ENCODE measurements around the gene UBE2M.

The UBE2M gene

DNA sequence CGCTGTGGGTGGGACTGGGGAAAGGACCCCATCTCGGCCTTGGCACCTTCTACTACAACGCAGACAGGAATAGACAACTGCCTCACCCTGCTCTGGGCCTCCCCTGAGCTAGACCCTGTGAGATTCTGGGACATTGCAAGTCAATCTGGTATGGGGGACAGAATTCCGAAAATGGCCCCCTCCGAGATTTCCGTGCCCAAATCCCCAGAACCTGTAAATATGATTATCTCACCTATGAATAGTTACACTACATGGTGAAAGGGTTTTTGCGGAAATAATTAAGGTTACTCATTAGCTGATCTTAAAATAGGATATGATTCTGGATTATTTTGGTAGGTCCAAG is 38.2 kb downstream of the UBE2M start:
- peak overlapping the region; percentile 82 to 98 for H3K18ac ChIP-seq (ENCODE audit: low read depth in 1 of 2, low read length in 2 of 2)
- DNase-seq: no peak
- H3K9me3 ChIP-seq (ENCODE audit: control insufficient read depth, low read length): no peaks in the 10 kb centered on the region
- H2AK5ac ChIP-seq (ENCODE audit: low read length, severe bottlenecking): peak overlapping the region; percentile 85
- H2BK12ac ChIP-seq (ENCODE audit: low read length in 2 of 2): no peak overlapping the region
- no peak overlapping the region for H2BK120ac ChIP-seq (ENCODE audit: low read depth, low read length)
- H3K14ac ChIP-seq (ENCODE audit: low read length in 2 of 2): no peak overlapping the region
- H3K23ac ChIP-seq (ENCODE audit: low read length in 2 of 2): no peak overlapping the region
- H3K4me2 ChIP-seq (ENCODE audit: low read length, poor library complexity, severe bottlenecking): peak overlapping the region; percentile 92
- H2BK5ac ChIP-seq (ENCODE audit: low read depth, low read length, poor library complexity, severe bottlenecking): no peak overlapping the region
- 3% methylated on average over 4 of the region's 7 CpGs for WGBS
- H4K91ac ChIP-seq (ENCODE audit: low read length): peak overlapping the region; percentile 9
- H4K8ac ChIP-seq (ENCODE audit: low read length): peak overlapping the region; percentile 93
- peaks cover 20 to 22% of the 10 kb centered on the region in 2 experiments for H3K36me3 ChIP-seq (ENCODE audit: control insufficient read depth in 1 of 2, insufficient read depth in 2 of 2, low read depth in 1 of 2, low read length in 2 of 2)
- H2BK15ac ChIP-seq (ENCODE audit: low read depth, poor library complexity, severe bottlenecking): no peak overlapping the region
- H3K27me3 ChIP-seq (ENCODE audit: control insufficient read depth in 1 of 2, insufficient read depth in 1 of 2, low read length in 2 of 2): no peaks in the 10 kb centered on the region
- peak overlapping the region; percentile 98 for H3K9ac ChIP-seq (ENCODE audit: low read length)
- peak overlapping the region; percentile 91 for H2AFZ ChIP-seq (ENCODE audit: low read depth, low read length)
- peaks cover 22% of the 10 kb centered on the region for H3K4me1 ChIP-seq (ENCODE audit: control insufficient read depth, insufficient read depth, low read depth, low read length)
- H3K4me3 ChIP-seq (ENCODE audit: insufficient read depth in 1 of 2, low read depth in 1 of 2, low read length in 2 of 2): peak overlapping the region; percentile 78 to 95
- H3K79me1 ChIP-seq (replicated peaks; ENCODE audit: low read length, poor library complexity, severe bottlenecking): peaks cover 18% of the 10 kb centered on the region
- peak overlapping the region; percentile 84 for H3K27ac ChIP-seq (ENCODE audit: low read length, poor library complexity, severe bottlenecking)
- peak overlapping the region; percentile 19 to 76 for H3K4ac ChIP-seq (ENCODE audit: low read depth in 1 of 2, low read length in 2 of 2)

DNA sequence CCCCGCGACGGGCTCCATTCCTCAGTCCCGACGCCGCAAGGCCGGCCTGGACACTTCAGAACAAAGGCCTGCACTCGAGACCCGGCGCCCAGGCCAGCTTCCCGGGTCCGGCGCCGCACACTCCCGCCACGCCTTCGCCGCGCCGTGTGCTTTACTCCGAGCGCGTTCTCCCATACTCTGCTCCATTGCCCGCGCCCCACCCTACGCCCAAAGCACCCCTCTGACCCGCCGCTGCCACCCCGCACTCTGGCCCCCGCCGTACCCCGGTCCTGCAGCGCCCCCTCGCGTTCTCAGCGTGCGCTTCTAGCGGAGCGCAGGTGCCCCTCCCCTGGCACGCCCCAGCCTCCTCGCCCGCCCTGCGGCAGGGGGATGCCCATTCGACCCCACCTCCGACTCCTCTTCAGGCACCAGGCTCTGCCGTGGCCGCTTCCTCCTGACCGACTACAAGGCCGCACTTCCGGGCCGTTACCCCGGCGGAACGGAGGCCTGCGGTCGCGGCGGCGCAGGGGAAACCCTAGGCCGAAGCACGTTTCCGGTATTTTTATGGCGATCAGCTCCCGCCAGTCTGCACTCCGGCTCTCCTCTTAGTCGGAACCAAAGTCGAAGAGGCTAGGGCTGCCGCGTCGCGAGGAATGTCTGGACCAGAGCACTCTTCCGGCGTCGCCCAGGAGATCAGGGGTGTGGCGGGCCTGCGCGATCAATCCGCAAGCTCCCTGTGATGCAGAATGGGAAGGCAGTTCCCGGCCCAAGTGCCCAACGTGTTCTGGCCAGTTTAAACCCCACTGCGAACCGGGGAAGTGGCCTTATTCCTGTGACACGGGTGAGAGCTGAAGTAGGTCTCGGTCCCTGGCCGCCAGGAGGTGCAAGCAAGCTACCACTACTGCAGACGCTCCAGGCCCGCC is 38.8 kb downstream of the UBE2M start, which contains the start of gene ZBTB45:
ZBTB45 (minus strand) TSS at position 456 of the 902 bp plus-strand sequence. CDS start 2,137 bp downstream, outside the sequence.
- Histone ChIP-seq H3K14ac (ENCODE audit: low read length in 2 of 2) (peak within 1 kb of the TSS in 1 of 2 experiments; percentile 71), H3K27ac (ENCODE audit: low read length, poor library complexity, severe bottlenecking) (peak within 1 kb of the TSS; percentile 84), H4K8ac (ENCODE audit: low read length) (peak within 1 kb of the TSS; percentile 93), H2AFZ (ENCODE audit: low read depth, low read length) (peak within 1 kb of the TSS; percentile 91), H3K4me2 (ENCODE audit: low read length, poor library complexity, severe bottlenecking) (peak within 1 kb of the TSS; percentile 92), H4K91ac (ENCODE audit: low read length) (peak within 1 kb of the TSS; percentile 97), H3K18ac (ENCODE audit: low read depth in 1 of 2, low read length in 2 of 2) (peak within 1 kb of the TSS; percentile 82 to 98), H3K4me1 (ENCODE audit: control insufficient read depth, insufficient read depth, low read depth, low read length) (peaks cover 23% of the 10 kb centered on the region), H2BK120ac (ENCODE audit: low read depth, low read length) (peak within 1 kb of the TSS; percentile 42), H3K4ac (ENCODE audit: low read depth in 1 of 2, low read length in 2 of 2) (peak within 1 kb of the TSS; percentile 84 to 92), H3K23ac (ENCODE audit: low read length in 2 of 2) (peak within 1 kb of the TSS in 1 of 2 experiments; percentile 81), H2BK12ac (ENCODE audit: low read length in 2 of 2) (peak within 1 kb of the TSS in 1 of 2 experiments; percentile 8), H2AK5ac (ENCODE audit: low read length, severe bottlenecking) (peak within 1 kb of the TSS; percentile 85), H3K4me3 (ENCODE audit: insufficient read depth in 1 of 2, low read depth in 1 of 2, low read length in 2 of 2) (peak within 1 kb of the TSS; percentile 78 to 95), H3K9ac (ENCODE audit: low read length) (peak within 1 kb of the TSS; percentile 98), H2BK15ac (ENCODE audit: low read depth, poor library complexity, severe bottlenecking) (peak within 1 kb of the TSS; percentile 65), H2BK5ac (ENCODE audit: low read depth, low read length, poor library complexity, severe bottlenecking) (peak within 1 kb of the TSS; percentile 59), H3K27me3 (ENCODE audit: control insufficient read depth in 1 of 2, insufficient read depth in 1 of 2, low read length in 2 of 2) (no peaks in the 10 kb centered on the region), H3K36me3 (ENCODE audit: control insufficient read depth in 1 of 2, insufficient read depth in 2 of 2, low read depth in 1 of 2, low read length in 2 of 2) (peaks cover 22 to 24% of the 10 kb centered on the region in 2 experiments), H3K79me1 (replicated peaks; ENCODE audit: low read length, poor library complexity, severe bottlenecking) (peaks cover 21% of the 10 kb centered on the region), H3K9me3 (ENCODE audit: control insufficient read depth, low read length) (no peaks in the 10 kb centered on the region)
- DNase-seq: peak; percentile 96
- under 1% methylated on average over 86 of the region's 87 CpGs for WGBS

DNA sequence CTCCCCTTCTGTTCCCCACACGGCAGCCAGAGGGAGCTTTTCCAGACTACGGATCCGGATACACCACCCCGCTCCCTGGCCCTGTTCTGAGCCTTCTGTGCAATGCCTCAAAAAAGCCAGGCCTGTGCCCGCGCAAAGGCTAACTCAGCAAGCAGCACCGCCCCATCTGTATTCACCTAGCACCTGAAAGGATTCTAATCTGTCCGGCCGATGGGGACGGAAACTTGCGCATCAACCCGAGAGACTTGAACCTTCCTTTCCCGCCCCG is 39.4 kb downstream of the UBE2M start:
- Histone ChIP-seq H2AK5ac (ENCODE audit: low read length, severe bottlenecking) (no peak overlapping the region), H2BK5ac (ENCODE audit: low read depth, low read length, poor library complexity, severe bottlenecking) (peak overlapping the region; percentile 59), H2AFZ (ENCODE audit: low read depth, low read length) (peak overlapping the region; percentile 83), H3K4me3 (ENCODE audit: insufficient read depth in 1 of 2, low read depth in 1 of 2, low read length in 2 of 2) (peak overlapping the region; percentile 78 to 95), H3K27me3 (ENCODE audit: control insufficient read depth in 1 of 2, insufficient read depth in 1 of 2, low read length in 2 of 2) (no peaks in the 10 kb centered on the region), H2BK12ac (ENCODE audit: low read length in 2 of 2) (peak overlapping the region in 1 of 2 experiments; percentile 8), H3K23ac (ENCODE audit: low read length in 2 of 2) (peak overlapping the region in 1 of 2 experiments; percentile 81), H3K79me1 (replicated peaks; ENCODE audit: low read length, poor library complexity, severe bottlenecking) (peaks cover 25% of the 10 kb centered on the region), H3K36me3 (ENCODE audit: control insufficient read depth in 1 of 2, insufficient read depth in 2 of 2, low read depth in 1 of 2, low read length in 2 of 2) (peaks cover 22 to 30% of the 10 kb centered on the region in 2 experiments), H3K27ac (ENCODE audit: low read length, poor library complexity, severe bottlenecking) (peak overlapping the region; percentile 84), H4K91ac (ENCODE audit: low read length) (peak overlapping the region; percentile 97), H2BK15ac (ENCODE audit: low read depth, poor library complexity, severe bottlenecking) (no peak overlapping the region), H3K4me2 (ENCODE audit: low read length, poor library complexity, severe bottlenecking) (peak overlapping the region; percentile 80), H3K4me1 (ENCODE audit: control insufficient read depth, insufficient read depth, low read depth, low read length) (peaks cover 28% of the 10 kb centered on the region), H3K9ac (ENCODE audit: low read length) (peak overlapping the region; percentile 98), H3K14ac (ENCODE audit: low read length in 2 of 2) (peak overlapping the region in 1 of 2 experiments; percentile 68), H3K4ac (ENCODE audit: low read depth in 1 of 2, low read length in 2 of 2) (peak overlapping the region; percentile 84 to 92), H4K8ac (ENCODE audit: low read length) (peak overlapping the region; percentile 93), H2BK120ac (ENCODE audit: low read depth, low read length) (peak overlapping the region; percentile 42), H3K18ac (ENCODE audit: low read depth in 1 of 2, low read length in 2 of 2) (peak overlapping the region; percentile 79 to 98), H3K9me3 (ENCODE audit: control insufficient read depth, low read length) (no peaks in the 10 kb centered on the region)
- peak; percentile 88 for DNase-seq
- WGBS: under 1% methylated on average over 13 of the region's 14 CpGs

Data from mesenchymal stem cell (in vitro differentiated cells and primary cell).